Measurements from ENCODE around the gene PHF20. TPM values are rescaled to one million over a fixed set of nuclear protein-coding genes. Genes with fewer than 3 reads are reported as not detected.
"Not testable (repeated sequence)": the region's sequence is repeated elsewhere in the genome, so short reads cannot be mapped to it uniquely, and the experiment has no call there.

The PHF20 gene
- total RNA-seq, 1 donor from 2014 or later: 37.6 TPM

GRCh38 chr20:35743693-35744491 lies 27.9 kb upstream of the PHF20 start:
- Mint-ChIP-seq H3K4me3 (peak overlapping the region; percentile 97), H3K27me3 (peaks cover 6% of the 10 kb centered on the region), H3K27ac (peak overlapping the region; percentile 99), H3K4me1 (ENCODE audit: unreplicated experiment) (peaks cover 30% of the 10 kb centered on the region), H3K36me3 (peaks cover 24% of the 10 kb centered on the region), H3K9me3 (no peaks in the 10 kb centered on the region)
- no peak for TF ChIP-seq CTCF (conservative IDR thresholded peaks at IDR 0.05)
- DNase-seq (ENCODE audit: extremely low spot score, unreplicated experiment): no peak

- Mint-ChIP-seq H3K4me1 (ENCODE audit: unreplicated experiment) (peaks cover 27% of the 10 kb centered on the region), H3K36me3 (peaks cover 21% of the 10 kb centered on the region), H3K27ac (peak overlapping the region; percentile 99)
- H3K4me3 Mint-ChIP-seq; DNase-seq (ENCODE audit: extremely low spot score, unreplicated experiment); H3K9me3 Mint-ChIP-seq; H3K27me3 Mint-ChIP-seq: not testable (repeated sequence)
These were observed 27.3 kb upstream of the PHF20 start for GRCh38 chr20:35744492-35744841.

- peaks cover 5% of the 10 kb centered on the region for H3K4me1 Mint-ChIP-seq (ENCODE audit: unreplicated experiment)
- no peaks in the 10 kb centered on the region for H3K36me3 Mint-ChIP-seq
- DNase-seq (ENCODE audit: extremely low spot score, unreplicated experiment): no peak
- peaks cover 3% of the 10 kb centered on the region for H3K27me3 Mint-ChIP-seq
- H3K9me3 Mint-ChIP-seq: no peaks in the 10 kb centered on the region
- no peak overlapping the region for H3K4me3 Mint-ChIP-seq
- TF ChIP-seq CTCF (conservative IDR thresholded peaks at IDR 0.05): no peak
- no peak overlapping the region for H3K27ac Mint-ChIP-seq
These were observed 21.2 kb upstream of the PHF20 start for GRCh38 chr20:35750611-35751010.

- Mint-ChIP-seq H3K27me3 (peaks cover 3% of the 10 kb centered on the region), H3K9me3 (no peaks in the 10 kb centered on the region), H3K36me3 (no peaks in the 10 kb centered on the region), H3K4me3 (no peak overlapping the region), H3K4me1 (ENCODE audit: unreplicated experiment) (no peaks in the 10 kb centered on the region), H3K27ac (no peak overlapping the region)
- no peak for DNase-seq (ENCODE audit: extremely low spot score, unreplicated experiment)
- no peak for TF ChIP-seq CTCF (conservative IDR thresholded peaks at IDR 0.05)
These were observed 15.4 kb upstream of the PHF20 start for GRCh38 chr20:35756404-35756803.

- no peaks in the 10 kb centered on the region for H3K4me1 Mint-ChIP-seq (ENCODE audit: unreplicated experiment)
- no peaks in the 10 kb centered on the region for H3K9me3 Mint-ChIP-seq
- DNase-seq (ENCODE audit: extremely low spot score, unreplicated experiment): no peak
- no peak overlapping the region for H3K4me3 Mint-ChIP-seq
- H3K27me3 Mint-ChIP-seq: no peaks in the 10 kb centered on the region
- no peaks in the 10 kb centered on the region for H3K36me3 Mint-ChIP-seq
- H3K27ac Mint-ChIP-seq: no peak overlapping the region
- TF ChIP-seq CTCF (conservative IDR thresholded peaks at IDR 0.05): no peak
These were observed 14.6 kb upstream of the PHF20 start for GRCh38 chr20:35757098-35757705.

GRCh38 chr20:35761548-35761947 lies 10.3 kb upstream of the PHF20 start:
- not testable (repeated sequence) for H3K36me3 Mint-ChIP-seq; H3K9me3 Mint-ChIP-seq; H3K27ac Mint-ChIP-seq; H3K27me3 Mint-ChIP-seq; DNase-seq (ENCODE audit: extremely low spot score, unreplicated experiment); H3K4me3 Mint-ChIP-seq; H3K4me1 Mint-ChIP-seq (ENCODE audit: unreplicated experiment)
